ENCODE data around the gene DIAPH2. TPM values are rescaled to one million over a fixed set of nuclear protein-coding genes. Genes with fewer than 3 reads are reported as not detected.

The DIAPH2 gene
- total and polyA plus RNA-seq, 4 donors: 7.2 to 57.6 (median 15.5) TPM

DNA sequence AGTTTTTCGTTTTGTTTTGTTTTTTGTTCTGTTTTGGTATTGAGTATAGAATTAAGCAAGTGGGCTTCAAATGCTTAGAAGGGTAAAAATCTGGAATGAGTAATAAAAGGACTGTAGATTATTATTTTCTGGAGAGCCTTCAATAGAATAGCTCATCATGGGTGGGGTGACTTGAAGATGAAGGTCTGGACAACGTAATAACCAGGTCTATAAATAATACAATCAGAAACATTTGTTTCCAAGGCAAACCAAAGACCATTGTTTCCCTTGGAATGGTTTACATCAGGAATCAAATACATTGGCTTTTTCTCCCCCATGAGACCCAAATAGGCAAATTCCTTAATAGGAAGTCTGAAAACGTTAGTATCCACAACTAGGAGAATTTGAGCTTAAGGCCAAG lies 920.6 kb downstream of the DIAPH2 start:
- H3K4me1 ChIP-seq (ENCODE audit: control insufficient read depth in 5 of 5, insufficient read depth in 5 of 5, low read length in 5 of 5): no peaks in the 10 kb centered on the region
- no peak overlapping the region for H3K4me3 ChIP-seq
- H3K36me3 ChIP-seq (ENCODE audit: control insufficient read depth in 4 of 4, insufficient read depth in 4 of 4, low read length in 4 of 4): no peaks in the 10 kb centered on the region
- WGBS, 2 donors: 70 to 83% methylated on average over 3 of the region's 3 CpGs
- no peak overlapping the region for H3K9ac ChIP-seq (ENCODE audit: insufficient read depth in 1 of 2, low read length in 2 of 2)
- ATAC-seq (ENCODE audit: insufficient read depth, low FRiP score): no peak
- H3K27me3 ChIP-seq (ENCODE audit: control insufficient read depth in 3 of 3, insufficient read depth in 3 of 3, low read length in 2 of 3): peaks cover 0 to 31% (median 2%) of the 10 kb centered on the region in 3 donors
- DNase-seq: no peak
- H3K9me3 ChIP-seq (ENCODE audit: control insufficient read depth in 4 of 4, insufficient read depth in 3 of 4, low read length in 3 of 4): no peaks in the 10 kb centered on the region
- H3K27ac ChIP-seq (ENCODE audit: low read depth in 1 of 2, low read length in 1 of 2): no peak overlapping the region
- TF ChIP-seq CTCF (IDR thresholded peaks at IDR 0.05; ENCODE audit: control extremely low read depth, extremely low read depth): no peak

DNA sequence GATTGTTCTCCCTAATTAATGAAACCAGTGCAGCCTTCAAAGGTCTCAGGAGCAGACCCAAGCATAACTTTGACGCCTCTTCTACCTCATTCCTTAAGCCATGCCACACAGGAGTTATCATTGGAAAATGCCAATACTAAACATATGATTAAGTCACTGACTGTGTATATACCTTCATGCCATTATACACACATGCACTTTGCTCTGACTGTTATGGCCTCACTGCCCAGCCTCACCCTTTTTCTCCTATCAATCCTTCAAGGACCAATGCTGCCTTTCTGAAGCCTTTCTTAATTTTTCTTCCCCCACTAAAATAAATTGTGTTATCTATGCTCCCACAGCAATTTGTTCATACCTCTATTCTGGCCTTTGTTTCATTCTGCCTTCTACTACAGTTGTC lies 924.7 kb downstream of the DIAPH2 start:
- no peaks in the 10 kb centered on the region for H3K4me1 ChIP-seq (ENCODE audit: control insufficient read depth in 5 of 5, insufficient read depth in 5 of 5, low read length in 5 of 5)
- WGBS, 2 donors: 89 to 100% methylated on average over 1 of the region's 1 CpG
- ATAC-seq (ENCODE audit: insufficient read depth, low FRiP score): no peak
- H3K27ac ChIP-seq (ENCODE audit: low read depth in 1 of 2, low read length in 1 of 2): no peak overlapping the region
- no peak for DNase-seq
- TF ChIP-seq CTCF (IDR thresholded peaks at IDR 0.05; ENCODE audit: control extremely low read depth, extremely low read depth): no peak
- no peaks in the 10 kb centered on the region for H3K9me3 ChIP-seq (ENCODE audit: control insufficient read depth in 4 of 4, insufficient read depth in 3 of 4, low read length in 3 of 4)
- H3K36me3 ChIP-seq (ENCODE audit: control insufficient read depth in 4 of 4, insufficient read depth in 4 of 4, low read length in 4 of 4): no peaks in the 10 kb centered on the region
- H3K27me3 ChIP-seq (ENCODE audit: control insufficient read depth in 3 of 3, insufficient read depth in 3 of 3, low read length in 2 of 3): peaks cover 0 to 35% (median 2%) of the 10 kb centered on the region in 3 donors
- no peak overlapping the region for H3K4me3 ChIP-seq
- H3K9ac ChIP-seq (ENCODE audit: insufficient read depth in 1 of 2, low read length in 2 of 2): no peak overlapping the region

GRCh38 chrX:97609938-97610337 lies 925.3 kb downstream of the DIAPH2 start:
- H3K4me1 ChIP-seq (ENCODE audit: control insufficient read depth in 5 of 5, insufficient read depth in 5 of 5, low read length in 5 of 5): no peaks in the 10 kb centered on the region
- no peak overlapping the region for H3K4me3 ChIP-seq
- H3K9ac ChIP-seq (ENCODE audit: insufficient read depth in 1 of 2, low read length in 2 of 2): no peak overlapping the region
- H3K9me3 ChIP-seq (ENCODE audit: control insufficient read depth in 4 of 4, insufficient read depth in 3 of 4, low read length in 3 of 4): no peaks in the 10 kb centered on the region
- ATAC-seq (ENCODE audit: insufficient read depth, low FRiP score) (no peak), DNase-seq (peak in 1 of 3 donors; percentile 1)
- 45 to 80% methylated on average over 1 of the region's 1 CpG for WGBS, 2 donors
- peaks cover 0 to 31% (median 0%) of the 10 kb centered on the region in 3 donors for H3K27me3 ChIP-seq (ENCODE audit: control insufficient read depth in 3 of 3, insufficient read depth in 3 of 3, low read length in 2 of 3)
- no peak overlapping the region for H3K27ac ChIP-seq (ENCODE audit: low read depth in 1 of 2, low read length in 1 of 2)
- H3K36me3 ChIP-seq (ENCODE audit: control insufficient read depth in 4 of 4, insufficient read depth in 4 of 4, low read length in 4 of 4): no peaks in the 10 kb centered on the region
- no peak for TF ChIP-seq CTCF (IDR thresholded peaks at IDR 0.05; ENCODE audit: control extremely low read depth, extremely low read depth)

DNA sequence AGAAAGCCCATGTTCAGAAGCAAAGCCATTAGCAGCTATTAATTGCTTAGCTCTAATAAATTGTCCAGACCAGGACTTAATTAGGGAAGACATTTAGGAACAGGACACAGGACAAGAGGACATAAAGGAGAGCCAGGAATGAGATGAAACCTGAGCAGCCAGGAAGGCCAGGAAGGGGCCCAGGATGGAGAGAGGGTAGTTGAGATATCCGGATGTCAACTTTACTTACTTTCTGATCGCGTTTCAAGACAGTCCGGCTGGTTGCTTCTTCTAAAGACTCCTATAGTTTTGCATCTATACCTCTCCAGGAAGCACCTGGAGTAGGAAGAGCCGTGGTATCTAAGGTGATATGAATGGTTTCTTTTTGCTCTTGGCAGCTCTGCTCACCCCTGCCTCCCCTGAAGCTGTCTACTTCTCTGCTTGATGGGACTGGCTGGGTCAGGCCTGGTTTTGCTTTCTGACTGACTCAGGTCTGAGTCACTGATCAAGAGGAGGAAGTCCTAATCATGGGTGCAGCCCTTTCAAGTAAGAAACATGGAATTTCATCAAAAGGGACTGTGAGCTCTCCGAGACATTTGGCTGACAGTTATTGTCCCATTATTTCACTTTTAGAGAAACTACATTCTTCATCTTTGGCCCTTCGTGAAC lies 932.4 kb downstream of the DIAPH2 start:
- DNase-seq (no peak), ATAC-seq (ENCODE audit: insufficient read depth, low FRiP score) (peak; percentile 67)
- Histone ChIP-seq H3K36me3 (ENCODE audit: control insufficient read depth in 4 of 4, insufficient read depth in 4 of 4, low read length in 4 of 4) (no peaks in the 10 kb centered on the region), H3K27me3 (ENCODE audit: control insufficient read depth in 3 of 3, insufficient read depth in 3 of 3, low read length in 2 of 3) (peaks cover 0 to 11% (median 0%) of the 10 kb centered on the region in 3 donors), H3K9ac (ENCODE audit: insufficient read depth in 1 of 2, low read length in 2 of 2) (no peak overlapping the region), H3K4me3 (no peak overlapping the region), H3K27ac (ENCODE audit: low read depth in 1 of 2, low read length in 1 of 2) (no peak overlapping the region), H3K9me3 (ENCODE audit: control insufficient read depth in 4 of 4, insufficient read depth in 3 of 4, low read length in 3 of 4) (no peaks in the 10 kb centered on the region), H3K4me1 (ENCODE audit: control insufficient read depth in 5 of 5, insufficient read depth in 5 of 5, low read length in 5 of 5) (no peaks in the 10 kb centered on the region)
- WGBS, 2 donors: 61 to 80% methylated on average over 6 to 7 of the region's 7 CpGs
- no peak for TF ChIP-seq CTCF (IDR thresholded peaks at IDR 0.05; ENCODE audit: control extremely low read depth, extremely low read depth)
